Endothelial cell of umbilical vein (primary cell): ENCODE measurements around the gene DRD4. TPM values are rescaled to one million over a fixed set of nuclear protein-coding genes. Genes with fewer than 3 reads are reported as not detected.

Source experiments
- BruUV-seq: library from RNA; stranded (reverse); fragments of 400-500 nt; replicated peaks from 2 replicates; lab custom pipeline; 2021; lab: Mats Ljungman, UMichigan
- CTCF ChIA-PET: fragments of 300-600, 350-600 bp; sonication (Branson Sonifier 250); formaldehyde crosslinking; loops from one replicate; lab custom pipeline; 2021; ENCODE audit warnings: antibody characterized with exemption, inconsistent platforms; lab: Charles Lee
- POLR2A ChIA-PET: fragments of 300-600, 350-600 bp; sonication (Branson Sonifier 250); formaldehyde crosslinking; loops from one replicate; lab custom pipeline; 2021; ENCODE audit warnings: antibody characterized with exemption, inconsistent platforms; lab: Charles Lee
- DNase-seq: peaks from one replicate; pipeline ENCODE4 v3.0.0-alpha.2; 2011; ENCODE audit warnings: low read depth, low spot score
- FAIRE-seq: peaks from 2 replicates; lab custom pipeline; 2011; peaks lifted over from hg19 to GRCh38; lab: Jason Lieb, UNC
- H2AFZ ChIP-seq: 2 replicates; pipeline ENCODE4 v1.6.0; 2012; ENCODE audit warnings: low read depth, low read length, control low read depth, inconsistent platforms
- H3K27ac ChIP-seq: 2 replicates; pipeline ENCODE4 v1.5.1; 2011; ENCODE audit warnings: low read depth, mild to moderate bottlenecking, control low read depth, low read length, moderate library complexity; ENCODE audit not compliant: insufficient read depth
- H3K27me3 ChIP-seq, 2 experiments: 2 replicates each; pipeline versions ENCODE4 v1.6.0 to v1.6.1; 2011; ENCODE audit warnings: low read length in 2 of 2, mixed read lengths in 1 of 2; ENCODE audit not compliant: control insufficient read depth in 2 of 2, insufficient read depth in 2 of 2
- H3K36me3 ChIP-seq, 2 experiments: 2 replicates in 1 of 2; 3 replicates in 1 of 2; pipeline ENCODE4 v1.5.1; 2011; ENCODE audit warnings: low read length in 2 of 2, mild to moderate bottlenecking in 1 of 2, moderate library complexity in 1 of 2; ENCODE audit not compliant: control insufficient read depth in 2 of 2, insufficient read depth in 2 of 2; ENCODE audit errors: extremely low read depth in 1 of 2
- H3K4me1 ChIP-seq: 3 replicates; pipeline ENCODE4 v1.5.1; 2011; ENCODE audit warnings: mild to moderate bottlenecking, low read length; ENCODE audit not compliant: control insufficient read depth, insufficient read depth; ENCODE audit errors: extremely low read depth
- H3K4me2 ChIP-seq: 2 replicates; pipeline ENCODE4 v1.6.1; 2011; ENCODE audit warnings: low read length, control low read depth, mixed read lengths; ENCODE audit not compliant: insufficient read depth
- H3K4me3 ChIP-seq, 3 experiments: fragments of 200-600 bp in 1 of 3; sonication (generic), shearing (Covaris generic) in 1 of 3; replicated peaks in 1 of 3; 2 replicates each; pipeline ENCODE4 v1.5.1; 2011 to 2016; ENCODE audit warnings: control low read depth in 3 of 3, low read length in 3 of 3, mild to moderate bottlenecking in 2 of 3, inconsistent platforms in 1 of 3, low read depth in 1 of 3, moderate library complexity in 1 of 3; ENCODE audit not compliant: insufficient read depth in 1 of 3
- H3K79me2 ChIP-seq: 2 replicates; pipeline ENCODE4 v1.6.0; 2012; ENCODE audit warnings: low read length, inconsistent platforms; ENCODE audit not compliant: control insufficient read depth, insufficient read depth
- H3K9ac ChIP-seq: replicated peaks from 2 replicates; pipeline ENCODE3; 2011; ENCODE audit warnings: low read length, control low read depth; ENCODE audit not compliant: insufficient read depth; ENCODE audit errors: extremely low read depth
- H3K9me1 ChIP-seq: replicated peaks from 3 replicates; pipeline ENCODE4 v1.6.0; 2011; ENCODE audit warnings: mild to moderate bottlenecking, low read length; ENCODE audit not compliant: control insufficient read depth, insufficient read depth; ENCODE audit errors: extremely low read depth
- H3K9me3 ChIP-seq: replicated peaks from 2 replicates; pipeline ENCODE4 v1.5.1; 2012; ENCODE audit warnings: low read length, inconsistent platforms; ENCODE audit not compliant: control insufficient read depth, insufficient read depth
- H4K20me1 ChIP-seq: replicated peaks from 2 replicates; pipeline ENCODE3; 2011; ENCODE audit warnings: mild to moderate bottlenecking, low read length; ENCODE audit not compliant: control insufficient read depth, insufficient read depth; ENCODE audit errors: extremely low read depth
- CTCF ChIP-seq, 2 donors: IDR thresholded peaks; 1 replicate in 1 of 2; 2 replicates in 1 of 2; pipeline ENCODE4 v1.5.1; 2011; ENCODE audit warnings: low read length in 2 of 2, mild to moderate bottlenecking in 2 of 2, moderate library complexity in 2 of 2, control low read depth in 1 of 2, inconsistent platforms in 1 of 2, low read depth in 1 of 2; ENCODE audit not compliant: insufficient read depth in 1 of 2; ENCODE audit errors: extremely low read depth in 1 of 2
- EZH2 ChIP-seq: IDR thresholded peaks from 2 replicates; pipeline ENCODE4 v1.6.1; 2012; ENCODE audit warnings: borderline replicate concordance, low read depth, mild to moderate bottlenecking, moderate library complexity, low read length, inconsistent platforms; ENCODE audit not compliant: severe bottlenecking
- FOS ChIP-seq: IDR thresholded peaks from 2 replicates; pipeline ENCODE4 v1.6.1; 2011; ENCODE audit warnings: mild to moderate bottlenecking, low read length, moderate library complexity, borderline replicate concordance; ENCODE audit not compliant: insufficient read depth
- GATA2 ChIP-seq: IDR thresholded peaks from 2 replicates; pipeline ENCODE4 v1.7.0; 2011; ENCODE audit warnings: low read depth, mild to moderate bottlenecking, moderate library complexity, mixed read lengths, low read length; ENCODE audit not compliant: insufficient read length, insufficient read depth
- JUN ChIP-seq: IDR thresholded peaks from 2 replicates; pipeline ENCODE4 v1.6.1; 2011; ENCODE audit warnings: borderline replicate concordance, low read depth; ENCODE audit not compliant: insufficient read length, insufficient read depth
- MAX ChIP-seq: IDR thresholded peaks from 2 replicates; pipeline ENCODE4 v1.6.1; 2011; ENCODE audit not compliant: insufficient read depth, insufficient read length
- MYC ChIP-seq: IDR thresholded peaks from one replicate; pipeline ENCODE4 v1.6.1; 2011; ENCODE audit warnings: mild to moderate bottlenecking, low read depth, low read length
- POLR2A ChIP-seq: IDR thresholded peaks from 2 replicates; pipeline ENCODE4 v1.6.1; 2012; ENCODE audit warnings: low read depth, mild to moderate bottlenecking, control low read depth, low read length
- POLR2AphosphoS5 ChIP-seq: IDR thresholded peaks from 2 replicates; pipeline ENCODE4 v1.6.1; 2012; ENCODE audit warnings: low read depth, mild to moderate bottlenecking, control low read depth, low read length, moderate library complexity; ENCODE audit not compliant: insufficient read depth
- dilution Hi-C: fragments of 300-500 bp; cut with MboI; formaldehyde crosslinking; loops from one replicate; pipeline ENCODE4 v1.15.0; 2019; ENCODE audit warnings: low sequenced_read_pairs; ENCODE audit not compliant: extremely low pct_ligation_motif_present
- intact Hi-C: fragments of 100-400 bp; cut with micrococcal nuclease; formaldehyde crosslinking; loops from one replicate; pipeline ENCODE4 v1.10.0; 2022
- polyA plus RNA-seq, 4 experiments: library from polyadenylated mRNA; depleted of rRNA in 3 of 4; stranded (reverse) in 3 of 4; unstranded in 1 of 4; fragments of >200 nt; gene quantifications; 2 replicates each; pipeline versions ENCODE4 v1.2.1 to v1.2.3, GENCODE V29; 2011 to 2012; ENCODE audit warnings: missing spikeins in 1 of 4
- total RNA-seq: library from RNA; stranded (reverse); gene quantifications from 2 replicates; pipeline ENCODE4 v1.2.3, GENCODE V29; 2021

Gene DRD4
- total and polyA plus RNA-seq, 2 donors (not counting 3 experiments of a cell fraction or from before 2014, with no cell fraction given) = 0.24 TPM; not detected in 1

- Histone ChIP-seq H3K9me1 (no peaks in the 10 kb centered on the region), H3K27ac (no peak overlapping the region), H3K27me3 (no peaks in the 10 kb centered on the region), H3K9ac (no peak overlapping the region), H4K20me1 (no peaks in the 10 kb centered on the region), H3K4me1 (no peaks in the 10 kb centered on the region), H3K4me2 (no peak overlapping the region), H2AFZ (no peak overlapping the region), H3K36me3 (peaks cover 2 to 28% of the 10 kb centered on the region in 2 experiments), H3K9me3 (no peaks in the 10 kb centered on the region), H3K79me2 (no peaks in the 10 kb centered on the region), H3K4me3 (no peak overlapping the region)
- ChIA-PET POLR2A (no interaction called here), CTCF (interaction anchor here (0.9 to 1.0 kb wide), 2 partner anchors 21 to 62 kb away, joined by 3 read pairs; no protein-coding TSS in a partner anchor)
- no peak for DNase-seq
- dilution Hi-C loops = no loop called here
- FAIRE-seq = no peak
- no peak for TF ChIP-seq GATA2
- TF ChIP-seq JUN = no peak
- no peak for TF ChIP-seq CTCF (IDR thresholded peaks at IDR 0.05; ENCODE audit: extremely low read depth in 1 of 2, insufficient read depth in 1 of 2, low read depth in 1 of 2, low read length in 2 of 2)
- TF ChIP-seq FOS = no peak
- TF ChIP-seq EZH2 = no peak
- no peak for TF ChIP-seq POLR2AphosphoS5
- no peak for TF ChIP-seq MYC
- no peak for TF ChIP-seq MAX
- TF ChIP-seq POLR2A = no peak
- no TSS peak for BruUV-seq
- intact Hi-C loops = no loop called here
Observed at GRCh38 chr11:660281-660680, 23.2 kb downstream of the DRD4 start.
